Esophagus mucosa (tissue), 1 donor: ENCODE results near the gene CNTN6. TPM values are rescaled to one million over a fixed set of nuclear protein-coding genes. Genes with fewer than 3 reads are reported as not detected.

Experiments
- ATAC-seq: fragments of 200-7000 bp; cut with Tn5 transposase; one replicate; pipeline ENCODE4 v1.9.1; 2020
- total RNA-seq: library from RNA; stranded (reverse); gene quantifications from one replicate; pipeline ENCODE4 v1.2.4, GENCODE V29; 2023
- donor health status: DM: yes; HTN: yes; CAD: no.

Gene CNTN6
- total RNA-seq, 1 donor from 2014 or later = not detected

DNA sequence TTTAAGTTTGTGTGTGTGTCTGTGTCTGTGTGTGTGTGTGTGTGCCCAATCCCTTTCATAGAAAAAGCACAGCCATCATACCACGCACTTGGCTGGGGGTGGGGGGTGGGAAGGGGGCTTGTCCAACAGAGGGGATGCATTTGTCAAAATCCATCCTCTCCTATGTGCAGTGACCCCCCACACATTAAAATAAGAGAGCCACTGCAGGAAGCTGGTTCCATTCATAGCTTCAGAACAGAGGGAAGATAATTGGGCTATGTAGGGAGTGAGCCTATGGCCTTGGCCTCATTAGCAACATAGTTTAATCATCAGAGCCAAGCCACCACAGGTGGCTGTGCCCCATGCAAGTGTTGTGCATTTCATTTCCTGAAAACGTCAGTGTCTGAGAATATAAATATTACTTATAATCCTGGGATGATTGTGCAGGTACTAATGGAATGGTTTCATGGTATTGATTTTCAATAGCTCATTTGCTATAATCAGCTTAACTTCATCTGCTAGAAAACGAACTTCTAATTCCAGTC is 330.8 kb downstream of the CNTN6 start:
- no peak for ATAC-seq

DNA sequence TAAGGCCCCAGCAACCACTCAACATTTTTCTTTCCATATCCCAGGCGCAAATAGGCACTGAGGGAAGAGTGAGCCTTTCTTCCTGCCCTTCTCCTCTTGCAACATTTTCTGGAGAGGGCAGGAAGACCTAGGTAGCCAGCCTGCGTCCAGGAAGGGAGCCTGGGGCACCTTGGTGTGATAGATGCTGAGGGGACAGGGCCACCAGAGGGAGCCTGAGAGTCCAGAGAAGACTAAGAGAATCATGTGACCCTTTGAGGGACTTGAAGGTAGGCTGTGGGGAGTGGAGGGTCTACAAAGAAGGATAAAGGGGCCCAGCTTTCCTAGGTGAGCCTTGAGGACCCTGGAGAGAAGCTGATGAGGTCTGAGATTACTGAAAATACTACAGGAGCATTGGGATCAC is 346.6 kb downstream of the CNTN6 start:
- no peak for ATAC-seq

DNA sequence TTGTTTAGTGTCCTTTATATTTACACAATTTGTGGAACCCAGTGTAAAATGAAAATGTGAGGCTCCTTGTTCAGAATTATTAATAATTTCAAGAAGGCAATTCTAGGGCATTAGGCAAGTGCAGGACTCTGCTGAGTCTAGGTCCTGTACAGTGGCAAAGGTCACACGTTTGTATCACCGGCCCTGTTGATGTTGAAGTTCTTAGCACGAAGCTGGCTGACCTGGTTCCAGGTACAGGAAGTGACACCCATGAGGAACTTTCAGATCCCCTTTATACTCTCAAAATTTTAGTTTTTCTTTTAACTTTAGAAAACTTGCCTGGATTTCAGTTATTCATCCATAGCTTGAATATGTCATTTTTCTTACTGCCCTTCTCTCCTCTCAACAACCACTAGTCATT is 349.4 kb downstream of the CNTN6 start:
- no peak for ATAC-seq

DNA sequence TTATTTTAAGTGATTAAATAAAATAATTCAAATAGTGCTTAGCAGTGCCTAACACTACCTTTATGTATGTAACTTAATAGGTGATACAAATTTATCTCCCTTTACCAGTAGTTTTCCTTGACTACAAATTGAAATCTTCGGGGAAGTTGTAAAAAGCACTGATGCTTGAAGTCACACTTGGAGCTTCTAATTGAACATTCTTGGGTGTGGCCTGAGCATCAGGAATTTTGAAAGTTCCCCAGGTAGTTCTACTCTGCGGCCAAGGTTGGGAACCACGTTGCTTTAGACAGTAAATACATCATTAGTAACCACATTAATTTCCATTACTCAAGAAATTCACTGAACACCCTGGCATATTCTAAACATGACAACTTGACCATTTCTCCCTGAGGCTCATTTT is 351.4 kb downstream of the CNTN6 start:
- ATAC-seq = no peak

DNA sequence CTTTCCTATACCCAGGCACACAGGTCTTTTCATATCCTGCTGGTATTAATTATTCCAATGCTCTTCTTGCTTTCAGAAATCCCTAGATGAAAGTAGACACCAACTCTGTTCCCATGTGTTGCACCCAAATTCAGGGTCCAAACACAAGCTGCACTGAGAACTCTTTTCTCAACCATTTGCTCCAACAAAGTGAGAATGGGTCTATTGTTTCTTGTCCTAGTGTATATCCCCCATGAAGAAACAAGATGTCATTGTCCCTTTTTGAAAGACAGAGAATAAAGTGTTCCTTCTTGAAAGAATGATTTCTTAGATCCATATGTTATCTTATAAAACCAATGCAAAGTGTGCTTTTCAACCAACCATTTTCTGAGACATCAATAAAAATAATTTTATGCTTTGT is 353.7 kb downstream of the CNTN6 start:
- no peak for ATAC-seq

DNA sequence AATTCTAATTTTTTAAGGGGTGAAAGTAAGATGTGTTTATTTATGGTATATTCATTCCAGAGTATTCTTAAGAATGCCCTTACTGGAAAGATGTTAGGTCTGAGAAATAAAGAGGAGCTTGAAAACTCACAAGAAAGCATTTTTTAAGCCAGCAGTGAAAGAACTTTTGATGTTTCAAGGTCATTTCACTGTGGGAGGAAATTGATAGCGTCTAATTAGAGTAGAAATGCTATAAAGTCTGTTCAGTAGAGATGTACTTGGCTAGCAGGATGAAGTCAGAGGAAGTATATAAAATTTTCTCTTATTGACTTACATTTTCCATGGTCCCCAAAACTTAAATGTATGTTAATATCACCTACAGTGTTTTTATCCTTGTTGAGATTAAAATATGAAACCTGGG is 354.6 kb downstream of the CNTN6 start:
- ATAC-seq = no peak

DNA sequence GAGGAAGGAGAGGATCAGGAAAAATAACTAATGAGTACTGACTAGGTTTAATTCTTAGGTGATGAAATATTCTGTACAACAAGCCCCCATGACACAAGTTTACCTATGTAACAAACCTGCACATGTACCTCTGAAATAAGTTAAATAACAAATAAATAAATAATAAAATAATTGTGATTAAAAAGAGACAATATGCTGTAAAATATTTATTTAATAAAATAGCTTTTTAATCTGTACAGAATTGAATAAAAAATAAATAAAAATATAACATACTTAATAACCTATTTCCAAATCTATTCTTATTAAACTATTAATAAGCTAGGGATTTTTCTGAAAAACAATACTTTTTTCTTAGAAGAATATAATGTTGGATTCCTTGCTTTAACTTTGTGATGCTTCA is 355.6 kb downstream of the CNTN6 start:
- ATAC-seq = no peak
